ENCODE data around the gene GABRB1. TPM values are rescaled to one million over a fixed set of nuclear protein-coding genes. Genes with fewer than 3 reads are reported as not detected.

GABRB1 gene
- total RNA-seq, 1 experiment from 2014 or later = not detected

- Histone ChIP-seq H3K27me3 (no peaks in the 10 kb centered on the region), H3K36me3 (no peaks in the 10 kb centered on the region), H3K27ac (no peak overlapping the region), H3K4me3 (no peak overlapping the region), H3K4me1 (no peaks in the 10 kb centered on the region), H3K9me3 (replicated peaks) (no peaks in the 10 kb centered on the region)
- no peak for DNase-seq
These were observed 13.9 kb upstream of the GABRB1 start for GRCh38 chr4:47017494-47017893.

- H3K36me3 ChIP-seq = no peaks in the 10 kb centered on the region
- H3K27me3 ChIP-seq = no peaks in the 10 kb centered on the region
- no peak overlapping the region for H3K4me3 ChIP-seq
- no peak for DNase-seq
- H3K27ac ChIP-seq = no peak overlapping the region
- H3K4me1 ChIP-seq = no peaks in the 10 kb centered on the region
- no peaks in the 10 kb centered on the region for H3K9me3 ChIP-seq (replicated peaks)
These were observed 511 bp downstream of the GABRB1 start for GRCh38 chr4:47031751-47032404.

GRCh38 chr4:47032405-47033106 is 1.2 kb downstream of the GABRB1 start:
- DNase-seq = peak; percentile 18 to 43
- Histone ChIP-seq H3K36me3 (no peaks in the 10 kb centered on the region), H3K9me3 (replicated peaks) (no peaks in the 10 kb centered on the region), H3K27me3 (no peaks in the 10 kb centered on the region), H3K27ac (no peak overlapping the region), H3K4me3 (no peak overlapping the region), H3K4me1 (no peaks in the 10 kb centered on the region)

- no peaks in the 10 kb centered on the region for H3K4me1 ChIP-seq
- no peaks in the 10 kb centered on the region for H3K9me3 ChIP-seq (replicated peaks)
- H3K4me3 ChIP-seq = no peak overlapping the region
- no peaks in the 10 kb centered on the region for H3K27me3 ChIP-seq
- H3K27ac ChIP-seq = no peak overlapping the region
- no peaks in the 10 kb centered on the region for H3K36me3 ChIP-seq
- no peak for DNase-seq
These were observed 6.9 kb downstream of the GABRB1 start for GRCh38 chr4:47038263-47038662.

GRCh38 chr4:47040828-47041227 is 9.5 kb downstream of the GABRB1 start:
- no peak for DNase-seq
- no peak overlapping the region for H3K4me3 ChIP-seq
- no peaks in the 10 kb centered on the region for H3K4me1 ChIP-seq
- H3K36me3 ChIP-seq = no peaks in the 10 kb centered on the region
- H3K27ac ChIP-seq = no peak overlapping the region
- no peaks in the 10 kb centered on the region for H3K27me3 ChIP-seq
- H3K9me3 ChIP-seq (replicated peaks) = no peaks in the 10 kb centered on the region

- no peaks in the 10 kb centered on the region for H3K9me3 ChIP-seq (replicated peaks)
- no peak for DNase-seq
- H3K4me3 ChIP-seq = no peak overlapping the region
- no peaks in the 10 kb centered on the region for H3K27me3 ChIP-seq
- no peak overlapping the region for H3K27ac ChIP-seq
- H3K36me3 ChIP-seq = no peaks in the 10 kb centered on the region
- no peaks in the 10 kb centered on the region for H3K4me1 ChIP-seq
These were observed 12.5 kb downstream of the GABRB1 start for GRCh38 chr4:47043821-47044220.

GRCh38 chr4:47045261-47045660 is 13.9 kb downstream of the GABRB1 start:
- Histone ChIP-seq H3K27me3 (no peaks in the 10 kb centered on the region), H3K9me3 (replicated peaks) (no peaks in the 10 kb centered on the region), H3K27ac (no peak overlapping the region), H3K4me3 (no peak overlapping the region), H3K36me3 (no peaks in the 10 kb centered on the region), H3K4me1 (no peaks in the 10 kb centered on the region)
- DNase-seq = no peak

GRCh38 chr4:47049347-47049746 is 18.0 kb downstream of the GABRB1 start:
- Histone ChIP-seq H3K4me1 (no peaks in the 10 kb centered on the region), H3K36me3 (no peaks in the 10 kb centered on the region), H3K27ac (no peak overlapping the region), H3K9me3 (replicated peaks) (no peaks in the 10 kb centered on the region), H3K4me3 (no peak overlapping the region), H3K27me3 (no peaks in the 10 kb centered on the region)
- no peak for DNase-seq

- Histone ChIP-seq H3K27ac (no peak overlapping the region), H3K4me3 (no peak overlapping the region), H3K9me3 (replicated peaks) (no peaks in the 10 kb centered on the region), H3K27me3 (no peaks in the 10 kb centered on the region), H3K36me3 (no peaks in the 10 kb centered on the region), H3K4me1 (no peaks in the 10 kb centered on the region)
- DNase-seq = no peak
These were observed 19.7 kb downstream of the GABRB1 start for GRCh38 chr4:47050761-47051725.

- no peaks in the 10 kb centered on the region for H3K27me3 ChIP-seq
- no peak overlapping the region for H3K4me3 ChIP-seq
- peaks cover 4% of the 10 kb centered on the region; the same call in 1 of the 2 replicates for H3K4me1 ChIP-seq
- no peak for DNase-seq
- H3K27ac ChIP-seq = no peak overlapping the region
- no peaks in the 10 kb centered on the region for H3K9me3 ChIP-seq (replicated peaks)
- H3K36me3 ChIP-seq = no peaks in the 10 kb centered on the region
These were observed 22.1 kb downstream of the GABRB1 start for GRCh38 chr4:47053485-47053884.

- Histone ChIP-seq H3K4me3 (no peak overlapping the region), H3K9me3 (replicated peaks) (no peaks in the 10 kb centered on the region), H3K36me3 (no peaks in the 10 kb centered on the region), H3K4me1 (peaks cover 7% of the 10 kb centered on the region; the same call in 1 of the 2 replicates), H3K27ac (no peak overlapping the region), H3K27me3 (no peaks in the 10 kb centered on the region)
- DNase-seq = no peak
These were observed 22.8 kb downstream of the GABRB1 start for GRCh38 chr4:47054130-47054529.

- no peaks in the 10 kb centered on the region for H3K9me3 ChIP-seq (replicated peaks)
- peaks cover 7% of the 10 kb centered on the region; the same call in 1 of the 2 replicates for H3K4me1 ChIP-seq
- no peak overlapping the region for H3K4me3 ChIP-seq
- DNase-seq = peak in 1 of 2 experiments; percentile 2
- no peak overlapping the region for H3K27ac ChIP-seq
- H3K36me3 ChIP-seq = no peaks in the 10 kb centered on the region
- no peaks in the 10 kb centered on the region for H3K27me3 ChIP-seq
These were observed 26.6 kb downstream of the GABRB1 start for GRCh38 chr4:47057991-47058390.

- no peak overlapping the region for H3K27ac ChIP-seq
- no peak overlapping the region for H3K4me3 ChIP-seq
- no peaks in the 10 kb centered on the region for H3K9me3 ChIP-seq (replicated peaks)
- no peak for DNase-seq
- no peaks in the 10 kb centered on the region for H3K27me3 ChIP-seq
- H3K4me1 ChIP-seq = peaks cover 7% of the 10 kb centered on the region; the same call in 1 of the 2 replicates
- H3K36me3 ChIP-seq = no peaks in the 10 kb centered on the region
These were observed 29.2 kb downstream of the GABRB1 start for GRCh38 chr4:47060561-47060960.

GRCh38 chr4:47061435-47061834 is 30.1 kb downstream of the GABRB1 start:
- Histone ChIP-seq H3K4me3 (no peak overlapping the region), H3K27ac (no peak overlapping the region), H3K27me3 (no peaks in the 10 kb centered on the region), H3K4me1 (peaks cover 7% of the 10 kb centered on the region; the same call in 1 of the 2 replicates), H3K9me3 (replicated peaks) (no peaks in the 10 kb centered on the region), H3K36me3 (no peaks in the 10 kb centered on the region)
- no peak for DNase-seq

- Histone ChIP-seq H3K36me3 (no peaks in the 10 kb centered on the region), H3K27ac (no peak overlapping the region), H3K4me3 (no peak overlapping the region), H3K9me3 (replicated peaks) (no peaks in the 10 kb centered on the region), H3K4me1 (no peaks in the 10 kb centered on the region; the same call in 1 of the 2 replicates), H3K27me3 (no peaks in the 10 kb centered on the region)
- no peak for DNase-seq
These were observed 33.7 kb downstream of the GABRB1 start for GRCh38 chr4:47065051-47065481.
